Endothelial cell of umbilical vein (primary cell): ENCODE results near the gene MCTP1.

Experiments used
- CTCF ChIP-seq, 2 donors: IDR thresholded peaks; 1 replicate in 1 of 2; 2 replicates in 1 of 2; pipeline ENCODE4 v1.5.1; 2011; ENCODE audit warnings: low read length in 2 of 2, mild to moderate bottlenecking in 2 of 2, moderate library complexity in 2 of 2, control low read depth in 1 of 2, inconsistent platforms in 1 of 2, low read depth in 1 of 2; ENCODE audit not compliant: insufficient read depth in 1 of 2; ENCODE audit errors: extremely low read depth in 1 of 2
- EZH2 ChIP-seq: IDR thresholded peaks from 2 replicates; pipeline ENCODE4 v1.6.1; 2012; ENCODE audit warnings: borderline replicate concordance, low read depth, mild to moderate bottlenecking, moderate library complexity, low read length, inconsistent platforms; ENCODE audit not compliant: severe bottlenecking
- JUN ChIP-seq: IDR thresholded peaks from 2 replicates; pipeline ENCODE4 v1.6.1; 2011; ENCODE audit warnings: borderline replicate concordance, low read depth; ENCODE audit not compliant: insufficient read length, insufficient read depth
- POLR2A ChIP-seq: IDR thresholded peaks from 2 replicates; pipeline ENCODE4 v1.6.1; 2012; ENCODE audit warnings: low read depth, mild to moderate bottlenecking, control low read depth, low read length
- POLR2AphosphoS5 ChIP-seq: IDR thresholded peaks from 2 replicates; pipeline ENCODE4 v1.6.1; 2012; ENCODE audit warnings: low read depth, mild to moderate bottlenecking, control low read depth, low read length, moderate library complexity; ENCODE audit not compliant: insufficient read depth

GRCh38 chr5:95050708-95051107, 234.2 kb downstream of the MCTP1 start:
- TF ChIP-seq CTCF (IDR thresholded peaks at IDR 0.05; ENCODE audit: extremely low read depth in 1 of 2, insufficient read depth in 1 of 2, low read depth in 1 of 2, low read length in 2 of 2), result no peak
- TF ChIP-seq EZH2, result no peak
- TF ChIP-seq POLR2A, result no peak
- TF ChIP-seq JUN, result no peak
- no peak for TF ChIP-seq POLR2AphosphoS5
